ENCODE results near the gene CDH22. TPM values are rescaled to one million over a fixed set of nuclear protein-coding genes. Genes with fewer than 3 reads are reported as not detected.

The CDH22 gene
- total and polyA plus RNA-seq, 11 donors: 0.03 to 0.90 (median 0.48) TPM

- H3K36me3 ChIP-seq: no peaks in the 10 kb centered on the region
- TF ChIP-seq CTCF (IDR thresholded peaks at IDR 0.05): no peak
- TF ChIP-seq POLR2A (IDR thresholded peaks at IDR 0.05): no peak
- DNase-seq: no peak
- no peaks in the 10 kb centered on the region for H3K9me3 ChIP-seq
- peaks cover 0 to 80% (median 19%) of the 10 kb centered on the region in 9 donors for H3K27me3 ChIP-seq
- ATAC-seq: no peak
- H3K4me3 ChIP-seq: no peak overlapping the region
- 66 to 84% (median 74%) methylated on average over 3 of the region's 3 CpGs for WGBS, 4 donors
- no peak overlapping the region for H3K27ac ChIP-seq
- intact Hi-C loops (cut with DNase I): no loop called here
- no peaks in the 10 kb centered on the region for H3K4me1 ChIP-seq
Observed at GRCh38 chr20:46285740-46286139, 22.6 kb downstream of the CDH22 start.

- TF ChIP-seq CTCF (IDR thresholded peaks at IDR 0.05): no peak
- no peak for TF ChIP-seq POLR2A (IDR thresholded peaks at IDR 0.05)
- Histone ChIP-seq H3K36me3 (no peaks in the 10 kb centered on the region), H3K27ac (no peak overlapping the region), H3K9me3 (no peaks in the 10 kb centered on the region), H3K4me3 (no peak overlapping the region), H3K27me3 (peaks cover 0 to 86% (median 20%) of the 10 kb centered on the region in 9 donors), H3K4me1 (no peaks in the 10 kb centered on the region)
- DNase-seq: no peak
- WGBS, 4 donors: 57 to 69% (median 61%) methylated on average over 8 of the region's 8 CpGs
- ATAC-seq: no peak
- intact Hi-C loops (cut with DNase I): no loop called here
Observed at GRCh38 chr20:46285072-46285471, 23.2 kb downstream of the CDH22 start.

- intact Hi-C loops (cut with DNase I): no loop called here
- WGBS, 4 donors: 36 to 41% (median 40%) methylated on average over 6 to 7 of the region's 7 CpGs
Observed at GRCh38 chr20:46284040-46284427, 24.3 kb downstream of the CDH22 start.

GRCh38 chr20:46283426-46284039, 24.8 kb downstream of the CDH22 start:
- Histone ChIP-seq H3K4me1 (no peaks in the 10 kb centered on the region), H3K27ac (no peak overlapping the region), H3K4me3 (no peak overlapping the region), H3K9me3 (no peaks in the 10 kb centered on the region), H3K36me3 (no peaks in the 10 kb centered on the region), H3K27me3 (peaks cover 0 to 90% (median 24%) of the 10 kb centered on the region in 9 donors)
- intact Hi-C loops (cut with DNase I): no loop called here
- DNase-seq: no peak
- no peak for ATAC-seq
- WGBS, 4 donors: 54 to 67% (median 60%) methylated on average over 12 of the region's 12 CpGs
- TF ChIP-seq CTCF (IDR thresholded peaks at IDR 0.05) (no peak), POLR2A (IDR thresholded peaks at IDR 0.05) (no peak)

More at GRCh38 chr20:46284040-46284427, 24.3 kb downstream of the CDH22 start:
- Histone ChIP-seq H3K9me3 (no peaks in the 10 kb centered on the region), H3K27ac (no peak overlapping the region), H3K4me3 (no peak overlapping the region), H3K4me1 (no peaks in the 10 kb centered on the region), H3K27me3 (peaks cover 0 to 90% (median 24%) of the 10 kb centered on the region in 9 donors), H3K36me3 (no peaks in the 10 kb centered on the region)
- TF ChIP-seq CTCF (IDR thresholded peaks at IDR 0.05) (no peak), POLR2A (IDR thresholded peaks at IDR 0.05) (no peak)
- no peak for DNase-seq
- ATAC-seq: no peak
